K562 (cell line): ENCODE measurements around the gene CCDC70. TPM values are rescaled to one million over a fixed set of nuclear protein-coding genes. Genes with fewer than 3 reads are reported as not detected.

ENCODE experiments used
- ATAC-seq: fragments of 200-7000 bp; cut with Tn5 transposase; 3 replicates; pipeline ENCODE4 v1.9.1; 2020; ENCODE audit warnings: moderate library complexity
- BruUV-seq: library from RNA; stranded (reverse); fragments of 400-500 nt; replicated peaks from 2 replicates; lab custom pipeline; 2021; lab: Mats Ljungman, UMichigan
- CTCF ChIA-PET: fragments of 300-600 bp; formaldehyde crosslinking; extraction: SDS; loops from one replicate; lab custom pipeline; 2021; ENCODE audit warnings: low intra/inter-chr PET ratio; lab: Yijun Ruan, JAX
- POLR2A ChIA-PET: fragments of 300-600, 350-650 bp; sonication (Branson Sonifier 250); formaldehyde crosslinking; extraction: SDS; loops from one replicate; lab custom pipeline; 2021; ENCODE audit warnings: antibody characterized with exemption, inconsistent platforms; lab: Yijun Ruan, JAX
- DNase-seq, 4 experiments: peaks; one replicate each; pipeline versions ENCODE4 v3.0.0 to v3.0.0-alpha.2; 2011 to 2018; ENCODE audit warnings: low spot score in 3 of 4, mixed read lengths in 3 of 4; ENCODE audit errors: extremely low read depth in 1 of 4
- FAIRE-seq: peaks from 2 replicates; lab custom pipeline; 2011; peaks lifted over from hg19 to GRCh38; lab: Jason Lieb, UNC
- H2AFZ ChIP-seq: 2 replicates; pipeline ENCODE4 v1.6.0; 2011; ENCODE audit warnings: low read depth, low read length, control low read depth, inconsistent platforms
- H3K27ac ChIP-seq: fragments of 200-600 bp; 3 replicates; pipeline ENCODE4 v1.8.0; 2011; ENCODE audit warnings: low read depth, mild to moderate bottlenecking, control low read depth, inconsistent platforms, low read length, moderate library complexity, mixed read lengths; ENCODE audit errors: extremely low read depth
- H3K27me3 ChIP-seq, 2 experiments: fragments of 300-600 bp in 1 of 2; 2 replicates in 1 of 2; 3 replicates in 1 of 2; pipeline versions ENCODE4 v1.6.0 to v1.8.0; 2011; ENCODE audit warnings: inconsistent platforms in 2 of 2, low read length in 2 of 2, mild to moderate bottlenecking in 1 of 2, mixed read lengths in 1 of 2, moderate library complexity in 1 of 2; ENCODE audit not compliant: control insufficient read depth in 2 of 2, insufficient read depth in 2 of 2
- H3K36me3 ChIP-seq: fragments of 300-600 bp; 3 replicates; pipeline ENCODE4 v1.8.0; 2011; ENCODE audit warnings: mild to moderate bottlenecking, low read length, inconsistent platforms; ENCODE audit not compliant: control insufficient read depth, insufficient read depth
- H3K4me1 ChIP-seq, 2 experiments: fragments of 200-600 bp in 1 of 2; replicated peaks in 1 of 2; 2 replicates in 1 of 2; 3 replicates in 1 of 2; pipeline versions ENCODE4 v1.5.1 to v1.8.0; 2011; ENCODE audit warnings: inconsistent platforms in 2 of 2, low read length in 2 of 2, mild to moderate bottlenecking in 1 of 2, mixed read lengths in 1 of 2, moderate library complexity in 1 of 2; ENCODE audit not compliant: control insufficient read depth in 2 of 2, insufficient read depth in 2 of 2
- H3K4me2 ChIP-seq: 2 replicates; pipeline ENCODE4 v1.6.1; 2011; ENCODE audit warnings: low read length, control low read depth, inconsistent platforms, mixed read lengths; ENCODE audit not compliant: insufficient read depth
- H3K4me3 ChIP-seq: fragments of 200-600 bp; sonication (generic), shearing (Covaris generic); 2 replicates; pipeline ENCODE4 v1.5.1; 2016; ENCODE audit warnings: control low read depth, inconsistent platforms
- H3K79me2 ChIP-seq: fragments of 200-600 bp; 3 replicates; pipeline ENCODE4 v1.8.0; 2011; ENCODE audit warnings: low read length, inconsistent platforms; ENCODE audit not compliant: control insufficient read depth, insufficient read depth
- H3K9ac ChIP-seq, 2 experiments: 2 replicates each; pipeline versions ENCODE4 v1.6.0 to v1.6.1; 2011; ENCODE audit warnings: low read depth in 2 of 2, low read length in 2 of 2, control low read depth in 1 of 2, inconsistent platforms in 1 of 2, mild to moderate bottlenecking in 1 of 2, mixed read lengths in 1 of 2; ENCODE audit not compliant: insufficient read depth in 1 of 2
- H3K9me1 ChIP-seq: one replicate; pipeline ENCODE4 v1.6.0; 2011; ENCODE audit warnings: inconsistent platforms, mild to moderate bottlenecking, low read length, moderate library complexity; ENCODE audit not compliant: control insufficient read depth, insufficient read depth
- H3K9me3 ChIP-seq: replicated peaks from 2 replicates; pipeline ENCODE4 v1.5.1; 2011; ENCODE audit warnings: low read depth, low read length, inconsistent platforms; ENCODE audit not compliant: control insufficient read depth, insufficient read depth
- H4K20me1 ChIP-seq: replicated peaks from 2 replicates; pipeline ENCODE4 v1.6.1; 2011; ENCODE audit warnings: low read length, inconsistent platforms, mixed read lengths; ENCODE audit not compliant: control insufficient read depth, insufficient read depth
- AFF4 ChIP-seq: sonication (generic); formaldehyde crosslinking; IDR thresholded peaks from 2 replicates; pipeline ENCODE4 v1.8.0; 2023; ENCODE audit warnings: mild to moderate bottlenecking, missing genetic modification reagents
- BACH1 ChIP-seq: fragments of 200-800 bp; sonication (Bioruptor generic); IDR thresholded peaks from 2 replicates; pipeline ENCODE4 v1.6.1; 2016; ENCODE audit warnings: missing genetic modification characterization, missing compliant biosample characterization
- HSF4 ChIP-seq: fragments of 250-450 bp; sonication (Bioruptor Pico); IDR thresholded peaks from 2 replicates; pipeline ENCODE4 v2.1.2; 2022; ENCODE audit warnings: mild to moderate bottlenecking, moderate library complexity, borderline replicate concordance
- POLR2A ChIP-seq: fragments of 450-650 bp; conservative IDR thresholded peaks from 2 replicates; pipeline ENCODE4 v1.6.1; 2016
- RBM15 ChIP-seq: fragments of 200-400 bp; formaldehyde crosslinking; IDR thresholded peaks from 2 replicates; pipeline ENCODE4 v1.6.1; 2018; ENCODE audit warnings: mild to moderate bottlenecking, low read length, moderate library complexity; ENCODE audit not compliant: insufficient read depth
- RFX1 ChIP-seq: fragments of 450-650 bp; IDR thresholded peaks from 2 replicates; pipeline ENCODE4 v1.6.1; 2016; ENCODE audit warnings: mild to moderate bottlenecking, moderate library complexity
- TAF1 ChIP-seq: IDR thresholded peaks from 2 replicates; pipeline ENCODE4 v1.6.1; 2011; ENCODE audit warnings: mild to moderate bottlenecking, low read length, moderate library complexity; ENCODE audit not compliant: insufficient read depth, control insufficient read depth, severe bottlenecking; ENCODE audit errors: extremely low read depth
- THAP7 ChIP-seq: fragments of 250-450 bp; sonication (Bioruptor Pico); IDR thresholded peaks from 2 replicates; pipeline ENCODE4 v1.5.0; 2021
- ZNF217 ChIP-seq: sonication (generic); formaldehyde crosslinking; IDR thresholded peaks from 2 replicates; pipeline ENCODE4 v1.8.0; 2022; ENCODE audit warnings: mild to moderate bottlenecking, missing genetic modification reagents
- ZNF3 ChIP-seq: fragments of 250-450 bp; sonication (Bioruptor Pico); IDR thresholded peaks from 2 replicates; pipeline ENCODE4 v1.5.0; 2021; ENCODE audit warnings: mild to moderate bottlenecking, moderate library complexity
- WGBS: fragments of 100-300 bp; shearing (Covaris generic); methylation state at CpG from one replicate; pipeline ENCODE4 v1.1.6; 2016; ENCODE audit warnings: low coverage, mixed read lengths; ENCODE audit not compliant: insufficient coverage; ENCODE audit errors: missing lambda C conversion rate; 5-methylcytosine and 5-hydroxymethylcytosine counted together
- in situ Hi-C: fragments of 300-500 bp; cut with MboI; formaldehyde crosslinking; loops from 4 replicates; pipeline ENCODE4 v1.15.0; 2018; ENCODE audit warnings: inconsistent platforms, mixed read lengths
- intact Hi-C: fragments of 100-400 bp; cut with micrococcal nuclease; formaldehyde crosslinking; loops from 2 replicates; pipeline ENCODE4 v1.14.2; 2022
- polyA plus RNA-seq, 8 experiments: library from polyadenylated mRNA; depleted of rRNA in 4 of 8; stranded (reverse) in 5 of 8; unstranded in 3 of 8; fragments of >200 nt; fragmentation: Nextera tagmentation in 2 of 8; fragmentation: Illumina TruSeq in 1 of 8; extraction: Ambion mirVana in 2 of 8; extraction: Trizol in 1 of 8; gene quantifications; 2 replicates each; pipeline versions ENCODE4 v1.2.1 to v1.2.3, GENCODE V29; 2011 to 2014; ENCODE audit warnings: inconsistent platforms in 1 of 8, missing spikeins in 1 of 8
- total RNA-seq, 7 experiments: library from RNA; depleted of rRNA in 6 of 7; stranded (reverse); fragments of >200 nt in 6 of 7; fragmentation: Illumina TruSeq in 2 of 7; extraction: Trizol in 2 of 7; gene quantifications; 2 replicates each; pipeline versions ENCODE4 v1.2.1 to v1.2.3, GENCODE V29; 2011 to 2021; ENCODE audit warnings: low replicate concordance in 1 of 7
- TF ChIP-seq, protein P1 (sequence below): fragments of 250-450 bp; sonication (Bioruptor Pico); IDR thresholded peaks from 2 replicates; pipeline ENCODE4 v1.4.0; 2020; ENCODE audit warnings: borderline replicate concordance
- TF ChIP-seq, protein P2 (sequence below): sonication (generic); formaldehyde crosslinking; IDR thresholded peaks from 2 replicates; pipeline ENCODE4 v1.8.1; 2023; ENCODE audit warnings: missing genetic modification reagents, mild to moderate bottlenecking, borderline replicate concordance

Gene CCDC70
- total and polyA plus RNA-seq, 9 of the 15 experiments (the other 6 are each of a cell fraction or from before 2014, with no cell fraction given), result not detected

DNA sequence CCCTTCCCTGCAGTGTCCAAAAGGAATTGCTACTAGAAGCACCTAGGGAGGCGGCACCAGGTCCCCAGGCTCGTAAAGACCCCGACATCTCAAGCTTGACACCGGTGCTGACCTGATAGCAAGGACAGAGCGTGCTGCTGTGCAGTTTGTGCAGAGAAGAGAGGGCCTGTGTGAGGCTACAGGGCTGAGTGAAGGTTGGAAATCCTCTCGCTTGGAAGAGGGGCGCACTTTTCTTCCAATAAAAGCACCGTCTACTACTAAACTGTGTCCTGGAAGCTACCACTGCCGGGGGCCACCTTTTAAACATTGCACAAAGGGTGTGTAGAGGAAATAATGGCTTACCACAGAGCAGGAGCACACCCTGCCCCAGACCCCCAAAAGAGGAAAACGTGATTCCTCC is 27.8 kb upstream of the CCDC70 start:
- no peaks in the 10 kb centered on the region for H3K79me2 ChIP-seq
- ATAC-seq (no peak), DNase-seq (no peak), FAIRE-seq (no peak)
- BruUV-seq, result no TSS peak
- H3K9me3 ChIP-seq, result no peaks in the 10 kb centered on the region
- CTCF ChIA-PET, result no interaction called here
- H3K27me3 ChIP-seq, result peaks cover 2 to 16% of the 10 kb centered on the region in 2 experiments; a peak in 2 of 5 replicates
- no peaks in the 10 kb centered on the region for H3K9me1 ChIP-seq
- in situ Hi-C loops (no loop called here), intact Hi-C loops (no loop called here)
- H3K4me3 ChIP-seq, result no peak overlapping the region
- no peaks in the 10 kb centered on the region for H4K20me1 ChIP-seq
- POLR2A ChIA-PET, result no interaction called here
- WGBS, result 10% methylated on average over 7 of the region's 10 CpGs
- H3K36me3 ChIP-seq, result no peaks in the 10 kb centered on the region
- H3K4me1 ChIP-seq, result no peaks in the 10 kb centered on the region; a peak in 1 of 5 replicates
- H2AFZ ChIP-seq, result no peak overlapping the region
- H3K4me2 ChIP-seq, result no peak overlapping the region
- no peak overlapping the region for H3K9ac ChIP-seq
- H3K27ac ChIP-seq, result no peak overlapping the region
- TF ChIP-seq TAF1 (no peak), RFX1 (no peak), THAP7 (CRISPR knock-in tag) (no peak), ZNF3 (no peak), HSF4 (no peak), RBM15 (no peak), AFF4 (CRISPR knock-in tag) (no peak), BACH1 (tag) (no peak), ZNF217 (CRISPR knock-in tag) (no peak), POLR2A (no peak)
- TF ChIP-seq, protein P1, sequence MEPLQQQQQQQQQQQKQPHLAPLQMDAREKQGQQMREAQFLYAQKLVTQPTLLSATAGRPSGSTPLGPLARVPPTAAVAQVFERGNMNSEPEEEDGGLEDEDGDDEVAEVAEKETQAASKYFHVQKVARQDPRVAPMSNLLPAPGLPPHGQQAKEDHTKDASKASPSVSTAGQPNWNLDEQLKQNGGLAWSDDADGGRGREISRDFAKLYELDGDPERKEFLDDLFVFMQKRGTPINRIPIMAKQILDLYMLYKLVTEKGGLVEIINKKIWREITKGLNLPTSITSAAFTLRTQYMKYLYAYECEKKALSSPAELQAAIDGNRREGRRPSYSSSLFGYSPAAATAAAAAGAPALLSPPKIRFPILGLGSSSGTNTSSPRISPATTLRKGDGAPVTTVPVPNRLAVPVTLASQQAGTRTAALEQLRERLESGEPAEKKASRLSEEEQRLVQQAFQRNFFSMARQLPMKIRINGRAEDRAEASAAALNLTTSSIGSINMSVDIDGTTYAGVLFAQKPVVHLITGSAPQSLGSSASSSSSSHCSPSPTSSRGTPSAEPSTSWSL (CRISPR knock-in tag), result no peak
- TF ChIP-seq, protein P2, sequence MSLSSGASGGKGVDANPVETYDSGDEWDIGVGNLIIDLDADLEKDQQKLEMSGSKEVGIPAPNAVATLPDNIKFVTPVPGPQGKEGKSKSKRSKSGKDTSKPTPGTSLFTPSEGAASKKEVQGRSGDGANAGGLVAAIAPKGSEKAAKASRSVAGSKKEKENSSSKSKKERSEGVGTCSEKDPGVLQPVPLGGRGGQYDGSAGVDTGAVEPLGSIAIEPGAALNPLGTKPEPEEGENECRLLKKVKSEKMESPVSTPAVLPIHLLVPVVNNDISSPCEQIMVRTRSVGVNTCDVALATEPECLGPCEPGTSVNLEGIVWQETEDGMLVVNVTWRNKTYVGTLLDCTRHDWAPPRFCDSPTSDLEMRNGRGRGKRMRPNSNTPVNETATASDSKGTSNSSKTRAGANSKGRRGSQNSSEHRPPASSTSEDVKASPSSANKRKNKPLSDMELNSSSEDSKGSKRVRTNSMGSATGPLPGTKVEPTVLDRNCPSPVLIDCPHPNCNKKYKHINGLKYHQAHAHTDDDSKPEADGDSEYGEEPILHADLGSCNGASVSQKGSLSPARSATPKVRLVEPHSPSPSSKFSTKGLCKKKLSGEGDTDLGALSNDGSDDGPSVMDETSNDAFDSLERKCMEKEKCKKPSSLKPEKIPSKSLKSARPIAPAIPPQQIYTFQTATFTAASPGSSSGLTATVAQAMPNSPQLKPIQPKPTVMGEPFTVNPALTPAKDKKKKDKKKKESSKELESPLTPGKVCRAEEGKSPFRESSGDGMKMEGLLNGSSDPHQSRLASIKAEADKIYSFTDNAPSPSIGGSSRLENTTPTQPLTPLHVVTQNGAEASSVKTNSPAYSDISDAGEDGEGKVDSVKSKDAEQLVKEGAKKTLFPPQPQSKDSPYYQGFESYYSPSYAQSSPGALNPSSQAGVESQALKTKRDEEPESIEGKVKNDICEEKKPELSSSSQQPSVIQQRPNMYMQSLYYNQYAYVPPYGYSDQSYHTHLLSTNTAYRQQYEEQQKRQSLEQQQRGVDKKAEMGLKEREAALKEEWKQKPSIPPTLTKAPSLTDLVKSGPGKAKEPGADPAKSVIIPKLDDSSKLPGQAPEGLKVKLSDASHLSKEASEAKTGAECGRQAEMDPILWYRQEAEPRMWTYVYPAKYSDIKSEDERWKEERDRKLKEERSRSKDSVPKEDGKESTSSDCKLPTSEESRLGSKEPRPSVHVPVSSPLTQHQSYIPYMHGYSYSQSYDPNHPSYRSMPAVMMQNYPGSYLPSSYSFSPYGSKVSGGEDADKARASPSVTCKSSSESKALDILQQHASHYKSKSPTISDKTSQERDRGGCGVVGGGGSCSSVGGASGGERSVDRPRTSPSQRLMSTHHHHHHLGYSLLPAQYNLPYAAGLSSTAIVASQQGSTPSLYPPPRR (CRISPR knock-in tag), result no peak
